Activated T-cell treated with anti-CD3 and anti-CD28 coated beads for 1 hour (primary cell): Measurements from ENCODE around the gene NPHS2.

ENCODE experiments used
- DNase-seq: peaks from one replicate; pipeline ENCODE4 v3.0.0-alpha.2; 2020; ENCODE audit warnings: low read depth

Gene NPHS2

GRCh38 chr1:179575497-179576314 lies at the start of gene NPHS2:
Gene NPHS2, minus strand, starts transcription at chr1:179575948. Its CDS starts 84 bp downstream, at chr1:179575864.
- no peak for DNase-seq

DNA sequence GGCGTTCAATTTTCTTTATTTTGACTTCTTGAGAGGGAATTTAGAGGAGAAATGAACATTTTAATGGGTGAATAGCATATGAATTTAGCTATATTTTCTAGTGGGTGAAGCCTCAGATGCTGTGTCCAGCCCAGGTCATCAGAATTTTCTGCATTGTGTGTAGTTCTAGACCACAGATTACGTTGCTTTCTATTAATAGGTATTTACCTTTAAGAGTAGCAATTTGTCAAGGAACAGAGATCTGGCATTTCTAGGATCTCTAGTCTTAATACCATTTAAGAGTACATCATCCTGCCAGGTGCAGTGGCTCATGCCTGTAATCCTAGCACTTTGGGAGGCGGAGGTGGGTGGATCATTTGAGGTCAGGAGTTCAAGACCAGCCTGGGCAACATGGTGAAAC lies 36.6 kb upstream of the NPHS2 start:
- DNase-seq = no peak

DNA sequence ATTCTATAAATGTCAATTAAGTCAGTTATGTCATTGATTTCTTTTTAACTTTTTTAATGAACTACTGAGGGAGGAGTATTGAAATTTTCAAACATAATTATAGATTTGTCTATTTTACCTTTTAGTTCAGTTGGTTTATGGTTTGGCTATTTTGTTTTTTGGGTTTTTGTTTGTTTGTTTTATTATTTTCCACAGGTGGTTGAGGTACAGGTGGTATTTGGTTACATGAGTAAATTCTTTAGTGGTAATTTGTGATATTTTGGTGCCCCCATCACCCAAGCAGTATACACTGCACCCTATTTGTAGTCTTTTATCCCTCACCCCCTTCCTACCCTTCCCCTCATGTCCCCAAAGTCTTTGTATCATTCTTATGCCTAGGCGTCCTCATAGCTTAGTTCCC lies 25.3 kb upstream of the NPHS2 start:
- DNase-seq = no peak

DNA sequence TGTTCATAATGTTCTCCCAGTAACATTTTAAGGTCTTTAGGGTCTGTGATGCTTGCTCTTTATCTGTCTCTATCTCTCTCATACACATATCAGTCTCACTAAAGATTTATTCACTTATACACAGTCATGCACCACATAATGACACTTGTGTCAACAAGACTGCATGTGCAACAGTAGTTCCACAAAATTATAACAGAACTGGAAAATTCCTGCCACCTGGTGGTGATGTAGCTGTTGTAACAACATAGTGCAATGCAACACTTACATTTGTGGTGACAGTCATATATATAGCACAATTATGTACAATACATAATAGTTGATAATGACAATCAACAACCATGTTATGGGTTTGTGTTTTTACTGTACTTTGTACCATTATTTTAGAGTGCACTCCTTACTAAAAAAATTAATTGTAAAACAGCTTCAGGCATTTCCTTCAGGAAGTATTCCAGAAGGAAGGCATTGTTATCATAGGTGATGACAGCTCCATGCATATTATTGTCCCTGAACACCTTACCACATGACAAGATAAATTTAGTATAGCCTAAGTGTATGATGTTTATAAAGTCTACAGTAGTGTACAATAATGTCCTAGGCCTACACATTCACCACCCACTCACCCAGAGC lies 24.0 kb upstream of the NPHS2 start:
- no peak for DNase-seq

DNA sequence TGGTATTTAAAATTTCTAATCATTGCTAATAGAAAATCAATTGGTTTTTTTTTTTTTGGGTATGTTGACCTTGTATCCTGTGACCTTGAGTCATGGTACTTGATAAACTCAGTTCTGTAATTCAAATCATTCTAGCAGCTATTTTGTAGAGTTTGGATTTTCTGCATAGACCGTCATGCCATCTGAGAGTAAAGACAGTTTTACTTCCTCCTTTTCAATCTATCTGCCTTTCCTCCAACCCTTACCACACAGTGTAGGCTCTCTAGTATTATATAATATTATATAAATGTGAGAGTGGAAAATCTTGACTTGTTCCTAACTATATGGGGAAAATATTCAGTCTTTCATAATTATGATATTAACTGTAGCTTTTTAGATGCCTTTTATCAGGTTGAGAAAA lies 22.9 kb upstream of the NPHS2 start:
- no peak for DNase-seq

GRCh38 chr1:179591592-179592580 lies 16.1 kb upstream of the NPHS2 start, which contains the start of gene TDRD5:
Gene TDRD5, plus strand, starts transcription at chr1:179591832. Its CDS starts 784 bp downstream, at chr1:179592616.
- DNase-seq = no peak

DNA sequence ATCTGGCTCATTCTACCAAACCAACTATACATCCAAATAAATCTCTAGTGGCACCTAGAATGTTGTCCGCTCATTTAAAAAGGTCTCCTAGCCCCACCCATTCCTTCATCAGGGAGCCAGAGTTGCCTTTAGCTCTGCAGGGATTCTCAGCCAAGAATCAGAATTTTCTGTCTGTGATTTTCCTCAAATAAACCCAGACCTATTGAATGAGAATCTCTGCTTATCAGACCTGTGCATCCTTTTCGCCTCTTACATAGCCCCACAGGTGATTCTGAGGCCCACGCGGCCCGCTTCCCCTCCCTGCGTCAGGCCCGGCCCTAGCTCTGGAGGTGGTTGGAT lies 15.5 kb upstream of the NPHS2 start:
- no peak for DNase-seq

DNA sequence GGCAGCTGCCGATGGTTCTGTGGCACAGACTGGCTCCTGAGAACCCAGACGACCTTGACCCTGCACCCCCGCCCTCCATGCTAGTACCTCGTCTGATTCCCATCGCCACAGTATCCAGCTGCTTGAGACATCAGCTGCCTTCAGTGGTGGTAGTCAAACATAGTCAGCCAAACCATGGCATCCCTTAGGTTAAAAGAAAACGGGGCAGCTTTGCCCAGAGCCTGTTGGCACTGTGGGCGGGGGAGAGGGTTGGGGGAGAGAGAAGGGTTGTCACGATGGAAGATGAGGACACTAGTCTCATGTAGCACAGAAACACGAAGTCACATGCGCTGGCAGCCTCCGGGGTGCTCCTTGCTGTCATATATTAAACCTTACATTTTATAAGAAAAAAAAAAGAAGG lies 14.9 kb upstream of the NPHS2 start:
- no peak for DNase-seq

GRCh38 chr1:179589509-179589908 lies 13.8 kb upstream of the NPHS2 start:
- no peak for DNase-seq

GRCh38 chr1:179588425-179589024 lies 12.8 kb upstream of the NPHS2 start:
- no peak for DNase-seq

- DNase-seq = no peak
Measured at GRCh38 chr1:179587336-179587735, 11.6 kb upstream of the NPHS2 start.

- no peak for DNase-seq
Measured at GRCh38 chr1:179586107-179586823, 10.5 kb upstream of the NPHS2 start.

GRCh38 chr1:179583771-179584320 lies 8.1 kb upstream of the NPHS2 start:
- no peak for DNase-seq

DNA sequence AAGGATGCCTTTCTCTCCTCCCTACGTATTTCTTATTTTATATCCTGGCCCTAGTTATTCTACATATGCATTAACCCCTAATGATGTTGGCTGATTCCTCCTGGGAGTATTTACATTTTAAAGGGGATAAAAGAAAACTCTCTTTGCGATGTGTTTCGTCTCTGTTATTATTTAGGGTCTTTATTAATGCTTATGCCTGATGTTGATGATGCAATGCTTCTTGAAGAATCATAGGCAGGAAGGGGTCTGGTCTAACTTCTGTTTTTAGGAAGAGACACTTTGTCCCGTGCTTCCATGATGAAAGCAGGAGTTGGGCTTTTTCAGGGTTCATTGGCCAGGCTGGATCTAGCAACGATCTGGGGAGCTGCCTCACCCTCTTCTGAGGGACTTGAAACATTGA lies 761 bp upstream of the NPHS2 start:
- no peak for DNase-seq

- DNase-seq = no peak
Measured at GRCh38 chr1:179558078-179558477, 17.7 kb downstream of the NPHS2 start.

- no peak for DNase-seq
Measured at GRCh38 chr1:179554427-179554826, 21.3 kb downstream of the NPHS2 start.

DNA sequence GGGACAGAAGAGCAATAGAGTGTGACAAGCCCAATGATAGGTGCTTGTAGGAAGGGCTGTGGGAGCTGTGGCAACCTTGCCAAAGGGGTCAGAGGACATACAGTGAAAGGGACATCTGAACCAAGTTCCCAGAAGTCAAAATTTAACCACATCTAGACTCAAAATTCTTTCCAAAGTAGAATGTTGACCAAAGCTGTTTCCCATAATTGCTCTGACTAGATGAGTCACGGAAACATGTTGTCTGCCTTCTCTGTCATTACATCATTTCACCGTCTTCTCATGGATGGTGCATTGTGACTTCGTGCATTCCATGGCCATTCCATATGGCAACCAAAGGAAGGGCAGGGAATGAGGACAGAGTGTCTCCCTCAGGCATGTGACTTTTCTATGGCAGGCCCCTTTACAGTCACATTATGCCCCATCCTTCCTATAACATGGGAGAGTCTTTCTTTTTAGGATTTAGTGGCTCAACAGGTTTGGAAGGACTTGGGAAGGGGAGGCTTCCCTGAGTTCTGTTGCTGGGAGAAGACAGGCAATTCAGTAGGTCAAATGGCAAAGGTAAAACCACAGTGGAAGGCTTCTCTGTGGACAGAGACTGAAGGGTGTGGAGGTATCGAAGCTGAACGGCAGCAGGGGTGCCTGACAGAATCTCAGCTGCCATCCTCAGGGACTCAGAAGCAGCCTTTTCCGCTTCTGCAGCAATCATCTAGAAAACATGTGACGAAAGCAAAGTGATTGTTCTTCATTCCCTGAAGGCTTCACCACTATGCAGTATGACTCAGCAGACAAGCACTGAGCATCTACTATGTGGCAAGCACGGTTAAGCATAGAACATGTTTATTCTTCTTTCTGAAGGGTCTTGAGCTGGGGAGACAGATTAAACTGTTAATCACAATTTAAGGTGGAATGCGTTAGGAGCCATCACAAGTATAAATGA lies 24.7 kb downstream of the NPHS2 start:
- DNase-seq = no peak

GRCh38 chr1:179549368-179549700 lies 26.4 kb downstream of the NPHS2 start:
- no peak for DNase-seq

DNA sequence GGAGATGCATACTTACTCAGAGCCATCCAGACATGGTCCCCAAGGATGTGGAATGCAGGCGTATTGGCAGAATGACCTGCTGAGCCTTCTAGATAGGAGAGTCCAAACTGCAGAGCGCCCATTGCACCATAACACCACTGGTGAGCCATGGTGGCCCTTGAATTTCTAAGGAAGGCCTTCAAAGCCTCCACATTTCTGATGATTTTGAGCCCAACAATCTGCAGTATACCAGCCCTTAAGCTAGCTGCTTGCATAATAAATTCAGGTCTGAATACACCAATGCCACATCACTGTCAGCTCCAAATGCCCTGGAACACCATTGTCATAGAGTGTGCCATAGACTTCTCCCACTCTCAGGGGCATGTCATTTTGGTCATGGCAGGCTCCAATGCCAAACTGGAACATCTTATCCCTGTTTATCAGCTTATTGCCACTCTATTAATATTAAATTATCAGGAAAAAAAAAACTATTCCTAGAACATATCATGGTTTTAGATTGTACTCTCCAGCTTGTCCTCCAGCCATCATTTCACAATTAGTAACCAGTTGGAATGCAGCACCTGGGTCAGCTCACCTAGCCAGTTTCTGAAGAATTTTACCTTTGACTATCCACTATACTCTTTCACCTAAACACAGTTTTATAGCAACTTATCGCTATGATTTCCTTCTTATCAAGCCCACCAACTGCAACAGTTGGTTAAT lies 26.9 kb downstream of the NPHS2 start:
- DNase-seq = no peak
